Neural crest cell (in vitro differentiated cells): Measurements from ENCODE around the gene GIPC2. TPM values are rescaled to one million over a fixed set of nuclear protein-coding genes. Genes with fewer than 3 reads are reported as not detected.

Experiments
- DNase-seq: peaks from one replicate; pipeline ENCODE4 v3.0.0; 2021; ENCODE audit warnings: low read depth, mixed read lengths, low spot score
- H3K27ac Mint-ChIP-seq: one replicate; pipeline ENCODE4 v1.8.0; 2021; ENCODE audit warnings: mild to moderate bottlenecking, mixed read lengths; ENCODE audit not compliant: unreplicated experiment
- H3K27me3 Mint-ChIP-seq: 2 replicates; pipeline ENCODE4 v1.8.0; 2021; ENCODE audit warnings: low read depth, mild to moderate bottlenecking, mixed read lengths
- H3K36me3 Mint-ChIP-seq: 2 replicates; pipeline ENCODE4 v1.8.0; 2021; ENCODE audit warnings: low read depth, mild to moderate bottlenecking, mixed read lengths
- H3K4me1 Mint-ChIP-seq: 2 replicates; pipeline ENCODE4 v1.8.0; 2021; ENCODE audit warnings: mixed read lengths
- H3K4me3 Mint-ChIP-seq: one replicate; pipeline ENCODE4 v1.8.0; 2021; ENCODE audit warnings: mild to moderate bottlenecking, mixed read lengths
- H3K9me3 Mint-ChIP-seq: 2 replicates; pipeline ENCODE4 v1.8.0; 2021; ENCODE audit warnings: mixed read lengths
- total RNA-seq: library from RNA; stranded (reverse); gene quantifications from 2 replicates; pipeline ENCODE4 v1.2.1, GENCODE V29; 2021
- TF ChIP-seq, protein P1 (sequence below): fragments of 200-600 bp; sonication (generic); conservative IDR thresholded peaks from 2 replicates; pipeline ENCODE4 v1.5.0; 2021; ENCODE audit warnings: antibody characterized with exemption, mild to moderate bottlenecking

The GIPC2 gene
- total RNA-seq, 1 donor from 2014 or later, result not detected

DNA sequence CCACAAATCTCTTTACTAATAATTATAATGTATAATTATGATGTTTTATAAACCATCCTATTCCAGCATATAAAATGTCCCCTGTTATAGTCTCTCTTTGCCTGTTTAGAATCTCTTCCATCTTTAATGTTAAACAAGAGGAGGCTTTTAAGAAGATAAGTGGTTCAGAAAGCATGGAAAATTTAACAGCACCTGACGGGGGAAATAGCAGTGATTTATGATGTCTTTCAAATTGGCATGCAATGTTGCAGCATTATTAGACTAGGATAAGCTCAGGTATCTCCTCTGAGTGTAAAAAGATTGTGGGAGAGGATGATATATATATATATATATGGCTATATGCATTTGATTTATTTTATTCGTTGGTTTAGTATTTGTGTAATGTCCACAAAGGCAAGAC, 24.4 kb downstream of the GIPC2 start:
- TF ChIP-seq, protein P1, sequence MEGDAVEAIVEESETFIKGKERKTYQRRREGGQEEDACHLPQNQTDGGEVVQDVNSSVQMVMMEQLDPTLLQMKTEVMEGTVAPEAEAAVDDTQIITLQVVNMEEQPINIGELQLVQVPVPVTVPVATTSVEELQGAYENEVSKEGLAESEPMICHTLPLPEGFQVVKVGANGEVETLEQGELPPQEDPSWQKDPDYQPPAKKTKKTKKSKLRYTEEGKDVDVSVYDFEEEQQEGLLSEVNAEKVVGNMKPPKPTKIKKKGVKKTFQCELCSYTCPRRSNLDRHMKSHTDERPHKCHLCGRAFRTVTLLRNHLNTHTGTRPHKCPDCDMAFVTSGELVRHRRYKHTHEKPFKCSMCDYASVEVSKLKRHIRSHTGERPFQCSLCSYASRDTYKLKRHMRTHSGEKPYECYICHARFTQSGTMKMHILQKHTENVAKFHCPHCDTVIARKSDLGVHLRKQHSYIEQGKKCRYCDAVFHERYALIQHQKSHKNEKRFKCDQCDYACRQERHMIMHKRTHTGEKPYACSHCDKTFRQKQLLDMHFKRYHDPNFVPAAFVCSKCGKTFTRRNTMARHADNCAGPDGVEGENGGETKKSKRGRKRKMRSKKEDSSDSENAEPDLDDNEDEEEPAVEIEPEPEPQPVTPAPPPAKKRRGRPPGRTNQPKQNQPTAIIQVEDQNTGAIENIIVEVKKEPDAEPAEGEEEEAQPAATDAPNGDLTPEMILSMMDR, result no peak
- H3K36me3 Mint-ChIP-seq, result no peaks in the 10 kb centered on the region
- no peak overlapping the region for H3K4me3 Mint-ChIP-seq
- no peak overlapping the region for H3K27ac Mint-ChIP-seq
- H3K4me1 Mint-ChIP-seq, result no peaks in the 10 kb centered on the region
- H3K27me3 Mint-ChIP-seq, result peaks cover 8% of the 10 kb centered on the region
- no peak for DNase-seq
- H3K9me3 Mint-ChIP-seq, result no peaks in the 10 kb centered on the region

DNA sequence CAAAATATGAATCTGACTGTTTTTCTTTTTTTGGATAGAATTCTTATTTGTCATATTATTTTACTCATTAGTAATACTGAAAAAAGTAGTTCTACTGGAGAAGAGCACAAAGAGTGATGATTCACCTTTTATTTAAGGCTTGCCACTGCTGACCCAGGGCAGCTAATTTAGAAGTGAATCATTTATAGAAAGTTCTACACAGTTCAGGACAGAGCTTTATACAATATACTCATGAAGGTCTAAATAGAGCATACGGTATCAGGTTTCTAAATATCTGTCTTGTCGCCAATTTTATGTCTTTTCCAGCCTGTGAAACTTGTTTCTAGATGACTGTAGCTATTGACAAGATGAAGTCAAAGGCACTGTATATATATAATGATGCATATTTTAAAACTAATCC, 25.0 kb downstream of the GIPC2 start:
- H3K4me3 Mint-ChIP-seq, result no peak overlapping the region
- no peaks in the 10 kb centered on the region for H3K4me1 Mint-ChIP-seq
- H3K9me3 Mint-ChIP-seq, result no peaks in the 10 kb centered on the region
- H3K27ac Mint-ChIP-seq, result no peak overlapping the region
- DNase-seq, result no peak
- H3K27me3 Mint-ChIP-seq, result peaks cover 8% of the 10 kb centered on the region
- TF ChIP-seq, protein P1, result no peak
- no peaks in the 10 kb centered on the region for H3K36me3 Mint-ChIP-seq

DNA sequence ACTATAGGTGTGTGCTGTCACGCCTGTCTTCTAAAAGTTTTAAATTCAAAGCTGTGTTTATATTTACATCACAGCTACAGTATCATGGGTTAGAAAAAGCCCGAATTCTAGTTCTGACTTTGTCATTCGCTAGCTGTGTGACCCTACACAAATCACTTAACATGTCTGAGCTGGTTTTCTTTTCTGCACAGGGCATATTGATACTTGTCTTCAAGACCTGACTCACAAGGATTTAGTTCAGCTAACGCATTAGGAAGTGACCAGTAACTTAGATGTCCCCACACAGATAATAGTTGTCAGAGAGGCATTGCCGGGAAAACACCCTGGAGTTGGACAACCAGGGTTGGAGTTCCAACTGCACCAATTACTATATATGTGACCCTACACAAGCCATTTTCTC, 25.9 kb downstream of the GIPC2 start:
- Mint-ChIP-seq H3K27ac (no peak overlapping the region), H3K36me3 (no peaks in the 10 kb centered on the region), H3K9me3 (no peaks in the 10 kb centered on the region), H3K27me3 (peaks cover 6% of the 10 kb centered on the region), H3K4me1 (no peaks in the 10 kb centered on the region), H3K4me3 (no peak overlapping the region)
- no peak for DNase-seq
- TF ChIP-seq, protein P1, result no peak

DNA sequence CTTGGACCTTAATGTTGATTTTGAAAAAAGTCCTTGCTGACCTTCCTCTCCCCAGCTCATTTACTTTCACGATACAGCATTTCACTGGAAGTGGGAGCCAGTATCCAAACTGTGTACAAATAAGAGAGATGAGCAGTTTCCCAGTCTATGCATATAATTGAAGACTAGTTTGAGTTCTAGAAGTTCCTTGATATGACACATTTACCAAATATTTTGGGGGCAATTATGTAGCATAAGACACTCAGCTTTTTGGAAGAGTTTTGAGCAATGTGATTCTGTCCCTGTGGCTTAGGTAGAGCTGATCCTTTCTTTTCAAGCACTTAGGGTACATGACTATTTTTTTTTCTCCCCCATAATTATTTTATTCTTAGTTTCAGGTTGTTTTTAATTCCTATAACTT, 26.4 kb downstream of the GIPC2 start:
- Mint-ChIP-seq H3K36me3 (no peaks in the 10 kb centered on the region), H3K27me3 (peaks cover 5% of the 10 kb centered on the region), H3K4me1 (no peaks in the 10 kb centered on the region), H3K27ac (no peak overlapping the region), H3K9me3 (no peaks in the 10 kb centered on the region), H3K4me3 (no peak overlapping the region)
- TF ChIP-seq, protein P1, result no peak
- no peak for DNase-seq

DNA sequence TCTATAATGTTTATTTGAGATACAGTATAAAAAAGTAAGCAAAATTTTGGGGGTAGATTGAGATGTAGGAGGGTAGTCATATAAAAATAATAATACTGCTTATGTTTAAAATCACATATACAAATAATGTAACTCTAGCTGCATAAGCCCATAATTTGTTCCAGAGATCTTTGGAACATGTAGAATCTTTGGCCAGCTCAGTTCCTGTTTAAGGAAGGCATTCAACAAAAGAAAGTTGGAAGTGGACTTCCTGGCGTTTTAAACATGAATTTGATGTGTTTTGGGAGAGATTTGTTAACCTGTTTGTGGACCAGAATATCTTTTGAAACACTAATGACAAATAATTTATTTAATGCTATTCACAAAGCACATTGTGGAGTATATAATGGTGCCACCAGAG, 27.7 kb downstream of the GIPC2 start:
- TF ChIP-seq, protein P1, result no peak
- DNase-seq, result no peak
- peaks cover 1% of the 10 kb centered on the region for H3K9me3 Mint-ChIP-seq
- no peaks in the 10 kb centered on the region for H3K36me3 Mint-ChIP-seq
- peaks cover 5% of the 10 kb centered on the region for H3K27me3 Mint-ChIP-seq
- no peak overlapping the region for H3K4me3 Mint-ChIP-seq
- H3K4me1 Mint-ChIP-seq, result peaks cover 2% of the 10 kb centered on the region
- no peak overlapping the region for H3K27ac Mint-ChIP-seq

DNA sequence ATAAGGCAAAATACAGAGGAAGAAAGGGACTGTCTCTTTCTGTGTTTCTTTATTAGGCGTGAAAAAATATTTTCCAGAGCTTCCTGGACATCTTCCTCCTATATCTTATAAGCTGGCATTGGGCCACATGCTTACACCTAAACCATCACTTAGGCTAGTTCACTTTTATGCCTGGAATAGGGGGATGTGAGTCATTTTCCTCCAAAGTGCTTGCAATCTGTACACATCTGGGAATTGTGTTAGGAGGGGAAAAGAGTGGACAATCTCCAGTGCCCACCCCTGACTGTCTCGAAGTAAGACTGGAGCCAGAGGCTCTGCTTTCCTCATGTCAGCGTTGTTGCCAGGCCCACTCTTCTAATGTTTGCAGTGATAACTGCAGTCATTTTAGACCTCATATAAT, 29.9 kb downstream of the GIPC2 start:
- peaks cover 3% of the 10 kb centered on the region for H3K9me3 Mint-ChIP-seq
- no peaks in the 10 kb centered on the region for H3K36me3 Mint-ChIP-seq
- H3K27ac Mint-ChIP-seq, result no peak overlapping the region
- H3K4me3 Mint-ChIP-seq, result no peak overlapping the region
- DNase-seq, result no peak
- peaks cover 13% of the 10 kb centered on the region for H3K4me1 Mint-ChIP-seq
- H3K27me3 Mint-ChIP-seq, result peaks cover 5% of the 10 kb centered on the region
- TF ChIP-seq, protein P1, result no peak
